Right atrium auricular region (tissue), 2 donors: ENCODE data around the gene ME3. TPM values are rescaled to one million over a fixed set of nuclear protein-coding genes. Genes with fewer than 3 reads are reported as not detected.

Experiments
- DNase-seq: peaks from one replicate; pipeline ENCODE4 v3.0.0-alpha.2; 2019; ENCODE audit warnings: low spot score
- H3K27ac ChIP-seq, 2 donors: fragments of 200-600 bp; sonication (generic); 1 replicate in 1 of 2; 2 replicates in 1 of 2; pipeline ENCODE4 v1.5.1; 2016 to 2019
- H3K27me3 ChIP-seq, 2 donors: fragments of 200-600 bp; sonication (generic); one replicate each; pipeline versions ENCODE4 v1.5.1 to v1.6.0; 2017 to 2019
- H3K36me3 ChIP-seq: fragments of 200-600 bp; sonication (generic); one replicate; pipeline ENCODE4 v1.5.1; 2016
- H3K4me1 ChIP-seq, 2 donors: fragments of 200-600 bp; sonication (generic); one replicate each; pipeline versions ENCODE4 v1.5.1 to v1.6.0; 2017 to 2019
- H3K4me3 ChIP-seq, 2 donors: fragments of 200-600 bp; sonication (generic); 1 replicate in 1 of 2; 2 replicates in 1 of 2; pipeline ENCODE4 v1.5.1; 2017 to 2019; ENCODE audit warnings: mild to moderate bottlenecking in 1 of 2, moderate library complexity in 1 of 2
- H3K9me3 ChIP-seq, 2 donors: fragments of 200-600 bp; sonication (generic); one replicate each; pipeline ENCODE4 v1.5.1; 2019
- CTCF ChIP-seq, 2 donors: fragments of 200-600 bp; sonication (generic); IDR thresholded peaks; one replicate each; pipeline ENCODE4 v1.5.1; 2019; ENCODE audit warnings: antibody characterized with exemption in 2 of 2
- total RNA-seq, 2 donors: library from RNA; depleted of rRNA; stranded (reverse); fragments of >200 nt; gene quantifications; one replicate each; pipeline ENCODE4 v1.1.0, GENCODE V29; 2016

The ME3 gene
- total RNA-seq, 2 donors from 2014 or later = 20.5 to 33.1 TPM

GRCh38 chr11:86670181-86670580 lies 2.2 kb downstream of the ME3 start:
- H3K4me1 ChIP-seq = peaks cover 0 to 32% of the 10 kb centered on the region in 2 donors
- H3K27ac ChIP-seq = peak overlapping the region; percentile 90 to 92
- peaks cover 3% of the 10 kb centered on the region for H3K36me3 ChIP-seq
- H3K4me3 ChIP-seq = no peak overlapping the region
- TF ChIP-seq CTCF (IDR thresholded peaks at IDR 0.05) = no peak
- no peak for DNase-seq
- no peaks in the 10 kb centered on the region for H3K27me3 ChIP-seq
- H3K9me3 ChIP-seq = no peaks in the 10 kb centered on the region

- H3K9me3 ChIP-seq = no peaks in the 10 kb centered on the region
- no peaks in the 10 kb centered on the region for H3K27me3 ChIP-seq
- H3K27ac ChIP-seq = peak overlapping the region; percentile 90 to 92
- no peak for TF ChIP-seq CTCF (IDR thresholded peaks at IDR 0.05)
- no peak overlapping the region for H3K4me3 ChIP-seq
- no peak for DNase-seq
- H3K4me1 ChIP-seq = peaks cover 0 to 32% of the 10 kb centered on the region in 2 donors
- H3K36me3 ChIP-seq = peaks cover 3% of the 10 kb centered on the region
These were observed 3.0 kb downstream of the ME3 start for GRCh38 chr11:86669424-86669823.

- no peak for DNase-seq
- H3K4me3 ChIP-seq = no peak overlapping the region
- H3K4me1 ChIP-seq = peaks cover 0 to 32% of the 10 kb centered on the region in 2 donors
- H3K9me3 ChIP-seq = no peaks in the 10 kb centered on the region
- H3K27me3 ChIP-seq = no peaks in the 10 kb centered on the region
- TF ChIP-seq CTCF (IDR thresholded peaks at IDR 0.05) = no peak
- H3K36me3 ChIP-seq = peaks cover 8% of the 10 kb centered on the region
- no peak overlapping the region for H3K27ac ChIP-seq
These were observed 3.5 kb downstream of the ME3 start for GRCh38 chr11:86668929-86669328.

- H3K27me3 ChIP-seq = no peaks in the 10 kb centered on the region
- peaks cover 0 to 23% of the 10 kb centered on the region in 2 donors for H3K4me1 ChIP-seq
- no peak for TF ChIP-seq CTCF (IDR thresholded peaks at IDR 0.05)
- H3K36me3 ChIP-seq = peaks cover 13% of the 10 kb centered on the region
- H3K9me3 ChIP-seq = no peaks in the 10 kb centered on the region
- no peak overlapping the region for H3K4me3 ChIP-seq
- no peak for DNase-seq
- no peak overlapping the region for H3K27ac ChIP-seq
These were observed 6.2 kb downstream of the ME3 start for GRCh38 chr11:86666193-86666592.

- Histone ChIP-seq H3K27ac (no peak overlapping the region), H3K36me3 (peaks cover 13% of the 10 kb centered on the region), H3K4me3 (no peak overlapping the region), H3K9me3 (no peaks in the 10 kb centered on the region), H3K4me1 (peaks cover 0 to 14% of the 10 kb centered on the region in 2 donors), H3K27me3 (no peaks in the 10 kb centered on the region)
- no peak for TF ChIP-seq CTCF (IDR thresholded peaks at IDR 0.05)
- DNase-seq = no peak
These were observed 7.5 kb downstream of the ME3 start for GRCh38 chr11:86664930-86665329.

- Histone ChIP-seq H3K36me3 (peaks cover 13% of the 10 kb centered on the region), H3K4me3 (no peak overlapping the region), H3K9me3 (no peaks in the 10 kb centered on the region), H3K4me1 (peaks cover 0 to 12% of the 10 kb centered on the region in 2 donors), H3K27ac (no peak overlapping the region), H3K27me3 (no peaks in the 10 kb centered on the region)
- no peak for TF ChIP-seq CTCF (IDR thresholded peaks at IDR 0.05)
- DNase-seq = no peak
These were observed 8.7 kb downstream of the ME3 start for GRCh38 chr11:86663761-86664160.
